Inflammatory macrophage (primary cell): ENCODE data around the gene ELP4.

ENCODE experiments used
- DNase-seq, 2 donors: peaks; one replicate each; pipeline ENCODE4 v3.0.0-alpha.2; 2020 to 2022

Gene ELP4

GRCh38 chr11:31802000-31802551 is 292.5 kb downstream of the ELP4 start:
- DNase-seq = no peak

GRCh38 chr11:31802609-31802989 is 293.0 kb downstream of the ELP4 start:
- no peak for DNase-seq

GRCh38 chr11:31802990-31803812 is 293.6 kb downstream of the ELP4 start:
- DNase-seq = no peak

GRCh38 chr11:31803813-31804311 is 294.3 kb downstream of the ELP4 start:
- no peak for DNase-seq

- no peak for DNase-seq
Observed at GRCh38 chr11:31804312-31805036, 294.9 kb downstream of the ELP4 start.

GRCh38 chr11:31805037-31805628 is 295.6 kb downstream of the ELP4 start:
- DNase-seq = no peak

- no peak for DNase-seq
Observed at GRCh38 chr11:31805629-31806185, 296.1 kb downstream of the ELP4 start.

- no peak for DNase-seq
Observed at GRCh38 chr11:31806186-31806927, 296.8 kb downstream of the ELP4 start.

- DNase-seq = no peak
Observed at GRCh38 chr11:31806928-31807798, 297.6 kb downstream of the ELP4 start.

- no peak for DNase-seq
Observed at GRCh38 chr11:31807799-31808667, 298.5 kb downstream of the ELP4 start.

- DNase-seq = no peak
Observed at GRCh38 chr11:31808721-31809540, 299.4 kb downstream of the ELP4 start.

GRCh38 chr11:31809541-31809856 is 299.9 kb downstream of the ELP4 start:
- DNase-seq = no peak

- DNase-seq = no peak
Observed at GRCh38 chr11:31809857-31810778, 300.6 kb downstream of the ELP4 start.

- DNase-seq = peak; percentile 80
Observed at GRCh38 chr11:31810779-31811647, 301.4 kb downstream of the ELP4 start, which contains the start of gene PAX6. Gene PAX6, minus strand, starts transcription at chr11:31811322. Its CDS starts 4,911 bp downstream, at chr11:31806411.

GRCh38 chr11:31812383-31813381 is 303.1 kb downstream of the ELP4 start:
- DNase-seq = no peak
